ENCODE data around the gene CSF3R. TPM values are rescaled to one million over a fixed set of nuclear protein-coding genes. Genes with fewer than 3 reads are reported as not detected.

Gene CSF3R
- total RNA-seq, 1 donor = not detected

DNA sequence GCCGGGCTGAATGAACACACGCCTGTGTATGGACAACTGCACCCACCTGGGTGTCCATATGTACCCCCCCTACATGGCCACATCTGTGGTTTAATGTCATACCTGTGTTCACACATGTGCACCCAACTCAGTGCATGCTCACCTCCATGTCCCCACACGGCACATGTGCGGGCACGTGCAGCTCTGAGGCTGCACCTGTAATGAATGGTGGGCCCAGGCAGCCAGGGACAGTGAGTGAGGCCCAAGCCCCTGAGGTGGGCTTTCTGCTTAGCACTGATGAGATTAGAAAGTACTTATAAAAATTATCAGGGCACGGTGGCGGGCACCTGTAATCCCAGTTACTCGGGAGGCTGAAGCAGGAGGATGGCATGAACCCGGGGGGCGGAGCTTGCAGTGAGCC lies 42.5 kb upstream of the CSF3R start:
- H3K4me3 ChIP-seq (ENCODE audit: low read depth, low read length) = no peak overlapping the region
- no peak for TF ChIP-seq CTCF (IDR thresholded peaks at IDR 0.05; ENCODE audit: insufficient read depth, low read length)
- no peak for DNase-seq (ENCODE audit: low read depth)

DNA sequence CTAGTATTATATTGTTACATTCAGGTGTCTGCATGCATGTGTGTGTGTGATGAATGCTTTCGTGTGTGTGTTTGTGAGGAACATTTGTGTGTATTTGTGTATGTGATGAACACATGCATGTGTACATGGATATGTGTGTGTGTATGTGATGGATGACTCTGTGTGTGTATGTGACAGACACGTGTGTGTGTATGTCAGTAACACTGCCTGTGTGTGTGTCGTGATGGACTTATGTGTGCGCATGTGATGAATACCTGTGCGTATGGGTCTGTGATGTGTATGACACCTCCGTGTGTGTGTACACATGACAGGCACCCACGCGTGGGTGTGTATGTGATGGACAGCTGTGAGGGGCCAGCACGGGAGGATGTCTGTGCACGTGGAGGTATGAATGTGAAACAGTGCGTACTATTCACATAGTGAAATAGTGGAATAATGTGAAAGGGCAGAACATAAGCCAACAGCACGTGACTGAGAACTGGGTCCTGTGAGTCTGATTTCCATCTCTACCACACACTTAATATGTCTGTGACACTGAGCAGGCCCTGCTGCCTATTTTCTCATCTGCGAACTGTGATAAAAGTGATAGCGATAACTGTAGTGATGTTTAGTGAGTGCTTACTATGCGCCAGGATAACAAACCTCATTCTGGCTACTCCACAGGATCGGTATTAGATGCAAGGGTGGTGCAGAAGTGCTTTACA lies 41.8 kb upstream of the CSF3R start:
- no peak for DNase-seq (ENCODE audit: low read depth)
- H3K4me3 ChIP-seq (ENCODE audit: low read depth, low read length) = no peak overlapping the region
- no peak for TF ChIP-seq CTCF (IDR thresholded peaks at IDR 0.05; ENCODE audit: insufficient read depth, low read length)

GRCh38 chr1:36523850-36524249 lies 41.1 kb upstream of the CSF3R start:
- H3K4me3 ChIP-seq (ENCODE audit: low read depth, low read length) = no peak overlapping the region
- no peak for TF ChIP-seq CTCF (IDR thresholded peaks at IDR 0.05; ENCODE audit: insufficient read depth, low read length)
- DNase-seq (ENCODE audit: low read depth) = no peak

GRCh38 chr1:36523230-36523495 lies 40.5 kb upstream of the CSF3R start:
- no peak overlapping the region for H3K4me3 ChIP-seq (ENCODE audit: low read depth, low read length)
- no peak for DNase-seq (ENCODE audit: low read depth)

DNA sequence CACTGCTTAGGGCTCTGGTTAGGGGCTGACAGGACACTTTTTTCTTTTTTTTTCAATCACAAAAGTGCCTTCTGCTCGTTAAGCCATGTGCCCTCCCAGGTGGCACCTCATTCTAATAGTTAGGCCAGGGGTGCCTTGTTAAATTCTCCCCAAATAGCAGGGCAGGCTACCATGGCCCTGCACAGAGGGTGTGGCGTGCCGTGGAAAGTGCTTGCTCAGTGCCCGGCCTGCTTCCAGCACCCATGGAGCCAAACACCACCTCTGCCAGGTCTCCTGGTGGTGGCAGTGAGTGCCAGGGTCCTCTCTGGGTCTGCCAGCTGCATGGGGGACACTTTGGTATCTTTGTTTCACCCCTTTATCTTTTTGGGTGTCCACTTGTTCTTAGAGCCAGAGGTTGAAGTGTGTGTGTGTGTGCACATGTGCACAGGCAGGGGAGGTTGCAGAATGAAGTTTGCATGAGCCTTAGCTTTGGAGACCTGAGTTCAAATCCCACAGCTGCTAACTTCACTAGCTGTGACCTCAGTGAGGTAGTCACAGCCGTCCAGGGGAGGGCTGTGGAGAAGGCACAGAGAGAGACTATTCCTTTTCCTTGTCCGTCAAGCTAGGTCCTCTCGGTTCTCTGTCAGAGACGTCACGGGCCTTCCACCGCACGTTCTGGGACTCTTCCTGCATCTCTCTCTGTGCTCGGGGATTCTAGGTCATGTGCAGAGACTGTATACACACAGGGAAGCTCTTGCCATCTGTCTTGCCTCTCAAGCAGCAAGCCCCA lies 39.9 kb upstream of the CSF3R start:
- DNase-seq (ENCODE audit: low read depth) = no peak
- TF ChIP-seq CTCF (IDR thresholded peaks at IDR 0.05; ENCODE audit: insufficient read depth, low read length) = no peak
- no peak overlapping the region for H3K4me3 ChIP-seq (ENCODE audit: low read depth, low read length)

More at GRCh38 chr1:36523230-36523495, 40.5 kb upstream of the CSF3R start:
- TF ChIP-seq CTCF (IDR thresholded peaks at IDR 0.05; ENCODE audit: insufficient read depth, low read length) = no peak

DNA sequence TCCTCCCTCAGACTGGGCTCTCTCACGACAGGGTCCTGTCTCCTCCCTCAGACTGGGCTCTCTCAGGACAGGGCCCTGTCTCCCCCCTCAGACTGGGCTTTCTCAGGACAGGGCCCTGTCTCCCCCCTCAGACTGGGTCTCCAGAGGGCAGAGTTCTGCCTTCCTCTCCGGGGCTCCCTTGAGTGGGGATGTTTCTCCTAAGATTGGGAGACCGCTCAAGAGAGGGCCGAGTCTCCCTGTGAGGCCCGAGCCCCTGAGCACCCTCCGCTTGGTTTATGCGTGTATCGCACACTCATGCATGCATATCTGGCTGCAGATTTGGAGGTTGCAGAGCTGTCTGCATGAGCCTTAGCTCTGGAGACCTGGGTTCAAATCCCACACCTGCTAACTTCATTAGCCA lies 39.3 kb upstream of the CSF3R start:
- TF ChIP-seq CTCF (IDR thresholded peaks at IDR 0.05; ENCODE audit: insufficient read depth, low read length) = no peak
- H3K4me3 ChIP-seq (ENCODE audit: low read depth, low read length) = no peak overlapping the region
- DNase-seq (ENCODE audit: low read depth) = no peak

Measured in fibroblast of the aortic adventitia (primary cell).